Measurements from ENCODE around the gene EXOC7.
"Not testable (repeated sequence)": the region's sequence is repeated elsewhere in the genome, so short reads cannot be mapped to it uniquely, and the experiment has no call there.

DNA sequence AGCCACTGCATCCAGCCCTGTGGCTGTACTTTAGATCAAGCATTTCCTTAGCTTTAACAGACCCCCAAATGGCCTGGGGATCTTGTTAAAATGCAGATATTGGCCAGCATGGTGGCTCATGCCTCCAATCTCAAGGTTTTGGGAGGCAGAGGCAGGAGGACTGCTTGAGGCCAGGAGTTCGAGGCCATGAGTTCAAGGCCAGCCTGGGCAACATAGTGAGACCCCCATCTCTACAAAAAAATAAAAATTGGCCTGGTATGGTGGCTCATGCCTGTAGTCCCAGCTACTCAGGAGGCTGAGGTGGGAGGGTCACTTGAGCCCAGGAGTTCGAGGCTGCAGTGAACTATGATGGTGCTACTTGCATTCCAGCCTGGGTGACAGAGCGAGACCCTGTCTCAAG is 60.7 kb downstream of the EXOC7 start:
- TF ChIP-seq EP300, POLR2AphosphoS5 (IDR thresholded peaks at IDR 0.05): not testable (repeated sequence)
- TF ChIP-seq, protein P1, sequence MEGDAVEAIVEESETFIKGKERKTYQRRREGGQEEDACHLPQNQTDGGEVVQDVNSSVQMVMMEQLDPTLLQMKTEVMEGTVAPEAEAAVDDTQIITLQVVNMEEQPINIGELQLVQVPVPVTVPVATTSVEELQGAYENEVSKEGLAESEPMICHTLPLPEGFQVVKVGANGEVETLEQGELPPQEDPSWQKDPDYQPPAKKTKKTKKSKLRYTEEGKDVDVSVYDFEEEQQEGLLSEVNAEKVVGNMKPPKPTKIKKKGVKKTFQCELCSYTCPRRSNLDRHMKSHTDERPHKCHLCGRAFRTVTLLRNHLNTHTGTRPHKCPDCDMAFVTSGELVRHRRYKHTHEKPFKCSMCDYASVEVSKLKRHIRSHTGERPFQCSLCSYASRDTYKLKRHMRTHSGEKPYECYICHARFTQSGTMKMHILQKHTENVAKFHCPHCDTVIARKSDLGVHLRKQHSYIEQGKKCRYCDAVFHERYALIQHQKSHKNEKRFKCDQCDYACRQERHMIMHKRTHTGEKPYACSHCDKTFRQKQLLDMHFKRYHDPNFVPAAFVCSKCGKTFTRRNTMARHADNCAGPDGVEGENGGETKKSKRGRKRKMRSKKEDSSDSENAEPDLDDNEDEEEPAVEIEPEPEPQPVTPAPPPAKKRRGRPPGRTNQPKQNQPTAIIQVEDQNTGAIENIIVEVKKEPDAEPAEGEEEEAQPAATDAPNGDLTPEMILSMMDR (IDR thresholded peaks at IDR 0.05) = not testable (repeated sequence)
